Amniotic stem cell (primary cell): ENCODE results near the gene LCN6.
"Not testable (repeated sequence)": the region's sequence is repeated elsewhere in the genome, so short reads cannot be mapped to it uniquely, and the experiment has no call there.

ENCODE experiments used
- DNase-seq: peaks from one replicate; lab custom pipeline; 2025; lab: John Stamatoyannopoulos, UW

The LCN6 gene

GRCh38 chr9:136760424-136760823 lies 12.1 kb upstream of the LCN6 start:
- no peak for DNase-seq

GRCh38 chr9:136759436-136760325 lies 11.4 kb upstream of the LCN6 start:
- DNase-seq, result no peak

- no peak for DNase-seq
These were observed 10.7 kb upstream of the LCN6 start for GRCh38 chr9:136759001-136759400.

GRCh38 chr9:136757751-136758140 lies 9.4 kb upstream of the LCN6 start:
- no peak for DNase-seq

GRCh38 chr9:136757328-136757727 lies 9.0 kb upstream of the LCN6 start:
- DNase-seq, result no peak

DNA sequence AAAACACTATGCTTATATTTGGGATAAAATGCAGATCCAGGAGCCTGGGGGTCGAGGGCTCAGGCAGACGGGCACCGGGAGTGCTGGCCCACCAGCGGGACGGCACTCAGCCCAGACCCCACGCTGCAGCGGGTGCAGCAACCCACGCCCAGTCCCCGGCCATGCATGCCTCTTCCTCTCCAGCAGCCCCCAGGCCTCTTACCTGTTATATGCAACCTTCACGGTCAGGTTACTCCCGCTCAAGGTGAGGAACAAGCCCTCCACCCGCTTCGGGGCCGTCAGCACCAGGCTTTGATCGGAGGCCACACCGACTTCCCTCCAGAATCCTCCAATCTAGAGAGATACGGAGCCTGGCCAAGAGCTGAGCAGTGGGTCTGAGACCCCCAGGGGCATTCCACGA lies 8.5 kb upstream of the LCN6 start:
- no peak for DNase-seq

- DNase-seq, result no peak
These were observed 7.8 kb upstream of the LCN6 start for GRCh38 chr9:136756134-136756438.

GRCh38 chr9:136755302-136756133 lies 7.2 kb upstream of the LCN6 start:
- DNase-seq, result not testable (repeated sequence)

GRCh38 chr9:136754626-136755301 lies 6.4 kb upstream of the LCN6 start:
- DNase-seq, result no peak

DNA sequence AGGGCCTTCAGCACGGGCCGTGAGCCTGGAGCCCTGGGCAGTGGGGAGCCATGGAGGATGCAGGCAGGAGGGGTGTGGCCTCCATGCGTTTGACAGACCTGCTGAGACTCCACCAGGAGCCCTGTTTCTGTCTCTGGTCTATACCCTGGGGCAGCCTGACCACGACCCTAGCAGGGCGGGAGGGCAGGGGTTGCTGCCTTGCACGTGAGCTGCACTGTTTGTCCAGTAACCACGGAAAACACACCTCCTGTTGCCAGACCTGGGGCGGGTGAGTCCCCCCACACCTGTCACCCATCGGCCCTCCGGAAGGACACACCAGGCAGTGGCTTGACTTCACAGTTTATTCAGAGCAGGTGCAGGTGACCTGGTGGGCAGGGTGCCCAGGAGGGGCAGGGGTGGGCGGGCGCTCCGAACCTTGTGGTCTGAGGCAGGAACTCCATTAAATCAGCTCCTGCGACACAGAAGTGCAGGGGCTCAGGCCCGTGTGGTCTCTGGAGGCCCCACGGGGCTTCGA lies 5.8 kb upstream of the LCN6 start:
- DNase-seq, result no peak

- DNase-seq, result no peak
These were observed 5.2 kb upstream of the LCN6 start for GRCh38 chr9:136753371-136754058.

DNA sequence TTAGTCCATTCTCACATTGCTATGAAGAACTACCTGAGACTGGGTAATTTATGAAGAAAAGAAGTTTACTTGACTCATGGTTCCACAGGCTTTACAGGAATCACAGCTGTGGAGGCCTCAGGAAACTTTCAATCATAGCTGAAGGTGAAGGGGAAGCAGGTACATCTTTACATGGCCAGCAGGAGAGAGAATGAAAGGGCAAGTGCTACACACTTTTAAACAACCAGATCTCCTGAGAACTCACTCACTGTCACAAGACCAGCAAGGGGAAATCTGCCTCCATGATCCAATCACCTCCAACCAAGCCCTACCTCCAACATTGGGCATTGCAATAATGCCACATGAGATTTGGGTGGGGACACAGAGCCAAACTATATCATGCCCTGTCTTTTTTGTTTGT lies 3.5 kb upstream of the LCN6 start:
- DNase-seq, result no peak

GRCh38 chr9:136751244-136751643 lies 2.9 kb upstream of the LCN6 start:
- DNase-seq, result no peak

GRCh38 chr9:136750526-136750925 lies 2.2 kb upstream of the LCN6 start:
- DNase-seq, result no peak

- no peak for DNase-seq
These were observed 614 bp upstream of the LCN6 start for GRCh38 chr9:136748666-136749611.

- no peak for DNase-seq
These were observed 914 bp downstream of the LCN6 start for GRCh38 chr9:136747161-136748060.

- DNase-seq, result no peak
These were observed 1.7 kb downstream of the LCN6 start for GRCh38 chr9:136746621-136747020.

- no peak for DNase-seq
These were observed 2.2 kb downstream of the LCN6 start for GRCh38 chr9:136746155-136746490.

- DNase-seq, result no peak
These were observed 2.8 kb downstream of the LCN6 start for GRCh38 chr9:136745389-136746154.
